Measurements from ENCODE around the gene ELMO1. TPM values are rescaled to one million over a fixed set of nuclear protein-coding genes. Genes with fewer than 3 reads are reported as not detected.

The ELMO1 gene
- polyA plus RNA-seq, 1 donor from 2014 or later, result 86.5 TPM

DNA sequence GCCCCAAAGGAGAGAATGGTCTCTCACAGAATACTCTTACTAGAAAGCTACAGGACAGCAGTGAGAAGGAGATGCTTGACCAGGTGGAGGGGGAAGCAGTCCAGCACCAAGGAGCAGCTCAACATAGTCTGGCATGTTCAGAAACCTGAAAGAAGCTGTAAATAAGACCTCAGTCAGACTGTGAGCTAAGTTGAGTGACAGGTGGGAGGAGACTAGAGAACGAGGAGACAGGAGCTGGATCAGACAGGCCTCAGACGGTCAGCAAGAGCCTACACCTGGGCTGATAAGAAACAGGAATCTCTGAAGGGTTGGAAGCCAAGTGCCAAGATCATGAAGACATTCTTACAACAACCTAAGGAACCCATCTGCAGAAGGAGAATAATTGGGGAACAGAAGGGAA, 54.5 kb downstream of the ELMO1 start:
- Mint-ChIP-seq H3K9me3 (no peaks in the 10 kb centered on the region), H3K4me3 (peak overlapping the region in 1 of 4 donors; percentile 69), H3K27me3 (no peaks in the 10 kb centered on the region), H3K27ac (peak overlapping the region in 2 of 3 donors; percentile 17 to 51), H3K4me1 (peaks cover 60 to 64% (median 64%) of the 10 kb centered on the region in 3 donors), H3K36me3 (peaks cover 5% of the 10 kb centered on the region)

- Mint-ChIP-seq H3K27me3 (no peaks in the 10 kb centered on the region), H3K36me3 (peaks cover 5% of the 10 kb centered on the region), H3K9me3 (no peaks in the 10 kb centered on the region), H3K27ac (peak overlapping the region in 2 of 3 donors; percentile 6 to 17), H3K4me1 (peaks cover 60 to 67% (median 64%) of the 10 kb centered on the region in 3 donors), H3K4me3 (peak overlapping the region in 1 of 4 donors; percentile 21)
These were observed 55.2 kb downstream of the ELMO1 start for GRCh38 chr7:37393476-37393875.

- Mint-ChIP-seq H3K27me3 (no peaks in the 10 kb centered on the region), H3K36me3 (peaks cover 2% of the 10 kb centered on the region), H3K27ac (peak overlapping the region in 2 of 3 donors; percentile 40 to 45), H3K4me1 (peaks cover 57 to 66% (median 61%) of the 10 kb centered on the region in 3 donors), H3K9me3 (no peaks in the 10 kb centered on the region), H3K4me3 (no peak overlapping the region)
These were observed 56.0 kb downstream of the ELMO1 start for GRCh38 chr7:37392673-37393017.

DNA sequence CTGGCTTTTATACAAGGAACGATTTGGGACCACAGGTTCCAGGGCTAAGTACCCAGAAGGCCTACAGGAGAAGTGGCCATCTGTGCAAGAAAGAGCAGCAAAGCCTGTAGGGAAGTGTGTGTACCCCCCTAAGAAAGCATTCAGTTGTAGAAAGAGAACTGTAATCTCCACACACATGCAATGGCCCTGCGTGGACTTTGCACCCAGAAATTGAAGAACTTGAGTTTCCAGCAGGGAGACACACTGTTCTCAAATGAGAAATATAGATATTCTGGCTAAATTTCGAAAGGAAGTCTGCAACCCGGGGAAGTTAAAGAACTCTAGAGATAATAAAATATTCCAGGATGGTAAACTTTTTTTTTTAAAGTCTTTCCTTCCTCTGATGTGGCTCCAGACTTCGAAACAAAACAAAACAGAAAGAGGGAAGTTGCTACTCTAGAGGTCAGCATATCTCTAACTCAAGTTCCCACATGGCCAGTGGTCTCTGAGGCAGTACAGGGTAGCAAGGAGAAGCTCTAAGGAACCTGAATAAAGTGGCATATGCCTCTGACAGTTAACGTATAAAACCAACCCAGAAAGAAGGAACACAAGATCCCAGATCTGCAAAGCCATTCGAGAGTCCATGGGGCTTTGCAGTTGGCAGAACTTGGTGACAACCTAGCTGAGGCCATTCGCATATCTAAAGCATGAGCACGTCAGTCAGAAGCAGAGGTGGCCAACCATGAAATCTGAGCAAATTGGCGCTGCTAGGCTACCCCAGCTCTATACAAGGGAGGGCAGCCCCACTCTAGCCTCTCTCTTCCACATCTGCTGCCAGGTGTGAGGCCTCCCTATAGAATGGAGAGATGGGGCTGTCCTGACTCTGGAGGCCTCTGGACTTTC, 56.6 kb downstream of the ELMO1 start:
- Mint-ChIP-seq H3K36me3 (peaks cover 2% of the 10 kb centered on the region), H3K9me3 (no peaks in the 10 kb centered on the region), H3K4me1 (peaks cover 51 to 63% (median 56%) of the 10 kb centered on the region in 3 donors), H3K4me3 (peak overlapping the region in 3 of 4 donors; percentile 36 to 88 (median 70)), H3K27me3 (no peaks in the 10 kb centered on the region), H3K27ac (peak overlapping the region in 2 of 3 donors; percentile 40 to 45)

GRCh38 chr7:37390114-37390513, 58.5 kb downstream of the ELMO1 start:
- peak overlapping the region in 1 of 3 donors; percentile 35 for H3K27ac Mint-ChIP-seq

GRCh38 chr7:37388811-37389210, 59.9 kb downstream of the ELMO1 start:
- H3K4me3 Mint-ChIP-seq, result no peak overlapping the region
- peaks cover 36 to 43% (median 41%) of the 10 kb centered on the region in 3 donors for H3K4me1 Mint-ChIP-seq
- H3K27ac Mint-ChIP-seq, result no peak overlapping the region
- H3K36me3 Mint-ChIP-seq, result peaks cover 4% of the 10 kb centered on the region
- no peaks in the 10 kb centered on the region for H3K9me3 Mint-ChIP-seq
- no peaks in the 10 kb centered on the region for H3K27me3 Mint-ChIP-seq

More at GRCh38 chr7:37390114-37390513, 58.5 kb downstream of the ELMO1 start:
- H3K4me3 Mint-ChIP-seq, result no peak overlapping the region
- peaks cover 45 to 51% (median 51%) of the 10 kb centered on the region in 3 donors for H3K4me1 Mint-ChIP-seq
- no peaks in the 10 kb centered on the region for H3K9me3 Mint-ChIP-seq
- peaks cover 4% of the 10 kb centered on the region for H3K36me3 Mint-ChIP-seq
- H3K27me3 Mint-ChIP-seq, result no peaks in the 10 kb centered on the region

- peak overlapping the region in 1 of 3 donors; percentile 89 for H3K27ac Mint-ChIP-seq
- no peak overlapping the region for H3K4me3 Mint-ChIP-seq
- peaks cover 22 to 34% (median 23%) of the 10 kb centered on the region in 3 donors for H3K4me1 Mint-ChIP-seq
- H3K27me3 Mint-ChIP-seq, result no peaks in the 10 kb centered on the region
- H3K9me3 Mint-ChIP-seq, result no peaks in the 10 kb centered on the region
- peaks cover 8% of the 10 kb centered on the region for H3K36me3 Mint-ChIP-seq
These were observed 62.9 kb downstream of the ELMO1 start for GRCh38 chr7:37385787-37386186.

DNA sequence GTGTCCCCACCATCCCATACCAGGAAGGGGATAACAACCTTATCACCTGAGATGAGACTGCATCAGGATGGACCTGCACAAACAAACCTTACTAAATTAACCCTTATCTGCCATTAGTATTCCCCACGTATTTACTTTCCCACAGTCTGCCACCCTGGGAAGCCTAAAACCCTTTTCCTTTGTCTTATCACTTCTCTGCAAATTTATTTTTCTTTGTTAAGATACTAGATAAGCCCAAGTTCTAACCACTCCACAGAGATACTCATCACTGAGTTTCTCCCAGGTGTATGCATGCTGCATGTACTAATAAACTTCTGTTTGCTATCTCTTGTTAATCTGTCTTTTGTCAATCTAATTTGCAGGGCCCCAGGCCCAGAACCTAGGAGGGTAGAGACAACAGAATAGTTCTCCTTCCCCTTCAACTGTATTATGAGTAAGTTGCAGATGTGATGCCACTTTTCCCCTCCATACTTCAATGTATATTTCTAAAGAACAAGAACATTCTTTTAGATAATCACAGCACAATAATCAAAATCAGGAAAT, 66.0 kb downstream of the ELMO1 start:
- Mint-ChIP-seq H3K4me3 (no peak overlapping the region), H3K4me1 (peaks cover 17 to 32% (median 18%) of the 10 kb centered on the region in 3 donors), H3K27me3 (no peaks in the 10 kb centered on the region), H3K36me3 (peaks cover 20% of the 10 kb centered on the region), H3K9me3 (peaks cover 0 to 8% (median 0%) of the 10 kb centered on the region in 3 donors), H3K27ac (peak overlapping the region in 1 of 3 donors; percentile 69)

DNA sequence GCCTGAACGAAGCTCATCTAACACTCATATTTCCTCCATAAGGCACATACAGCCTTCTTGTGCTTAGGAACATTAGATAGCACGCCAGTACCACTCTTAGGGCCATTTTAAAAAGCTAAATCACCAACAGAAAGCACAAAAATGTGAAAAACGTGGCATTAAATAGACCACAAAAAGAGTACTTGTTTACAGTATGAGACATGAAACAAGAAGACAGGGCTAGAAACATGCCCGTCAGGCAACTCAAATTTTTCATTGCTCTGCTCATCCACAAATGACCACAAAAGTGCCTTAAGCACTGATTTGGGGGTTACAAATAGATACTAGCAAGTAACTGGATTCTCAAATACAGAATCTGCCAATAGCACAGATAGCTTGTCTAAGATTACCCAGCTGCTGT, 67.8 kb downstream of the ELMO1 start:
- Mint-ChIP-seq H3K27ac (no peak overlapping the region), H3K4me3 (no peak overlapping the region), H3K4me1 (peaks cover 14 to 26% (median 18%) of the 10 kb centered on the region in 3 donors), H3K9me3 (peaks cover 0 to 16% (median 4%) of the 10 kb centered on the region in 3 donors), H3K36me3 (peaks cover 20% of the 10 kb centered on the region), H3K27me3 (no peaks in the 10 kb centered on the region)

GRCh38 chr7:37379546-37380277, 69.0 kb downstream of the ELMO1 start:
- H3K27me3 Mint-ChIP-seq, result no peaks in the 10 kb centered on the region
- H3K36me3 Mint-ChIP-seq, result peaks cover 23% of the 10 kb centered on the region
- H3K27ac Mint-ChIP-seq, result no peak overlapping the region
- peaks cover 11 to 18% (median 15%) of the 10 kb centered on the region in 3 donors for H3K4me1 Mint-ChIP-seq
- H3K9me3 Mint-ChIP-seq, result peaks cover 0 to 16% (median 4%) of the 10 kb centered on the region in 3 donors
- H3K4me3 Mint-ChIP-seq, result no peak overlapping the region

- H3K4me3 Mint-ChIP-seq, result no peak overlapping the region
- H3K27ac Mint-ChIP-seq, result no peak overlapping the region
- no peaks in the 10 kb centered on the region for H3K27me3 Mint-ChIP-seq
- peaks cover 5 to 17% (median 9%) of the 10 kb centered on the region in 3 donors for H3K4me1 Mint-ChIP-seq
- peaks cover 0 to 16% (median 4%) of the 10 kb centered on the region in 3 donors for H3K9me3 Mint-ChIP-seq
- H3K36me3 Mint-ChIP-seq, result peaks cover 19% of the 10 kb centered on the region
These were observed 71.4 kb downstream of the ELMO1 start for GRCh38 chr7:37377231-37377630.

DNA sequence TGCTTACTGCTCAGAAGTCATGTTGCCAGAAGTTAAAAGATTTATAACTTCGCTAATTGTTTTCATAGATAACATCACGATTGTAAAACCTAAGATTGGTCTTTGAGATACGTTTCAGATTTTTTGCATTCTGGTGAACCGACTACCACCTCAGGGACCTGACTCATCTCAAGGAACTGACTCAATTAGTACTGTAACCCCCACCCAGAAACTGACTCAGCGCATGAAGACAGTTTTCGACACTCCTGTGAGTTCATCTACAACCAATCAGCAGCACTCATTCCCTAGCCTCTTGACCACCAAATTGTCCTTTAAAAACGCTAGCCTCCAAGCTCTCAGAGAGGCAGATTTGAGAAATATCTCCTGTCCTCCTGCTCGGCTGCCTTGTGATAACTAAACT, 72.3 kb downstream of the ELMO1 start:
- peaks cover 0 to 16% (median 4%) of the 10 kb centered on the region in 3 donors for H3K9me3 Mint-ChIP-seq
- peaks cover 19% of the 10 kb centered on the region for H3K36me3 Mint-ChIP-seq
- no peak overlapping the region for H3K4me3 Mint-ChIP-seq
- H3K27me3 Mint-ChIP-seq, result no peaks in the 10 kb centered on the region
- peaks cover 5 to 19% (median 11%) of the 10 kb centered on the region in 3 donors for H3K4me1 Mint-ChIP-seq
- no peak overlapping the region for H3K27ac Mint-ChIP-seq

- peaks cover 14% of the 10 kb centered on the region for H3K36me3 Mint-ChIP-seq
- no peaks in the 10 kb centered on the region for H3K27me3 Mint-ChIP-seq
- no peak overlapping the region for H3K27ac Mint-ChIP-seq
- H3K4me1 Mint-ChIP-seq, result peaks cover 7 to 27% (median 11%) of the 10 kb centered on the region in 3 donors
- H3K9me3 Mint-ChIP-seq, result peaks cover 0 to 8% (median 4%) of the 10 kb centered on the region in 3 donors
- no peak overlapping the region for H3K4me3 Mint-ChIP-seq
These were observed 75.9 kb downstream of the ELMO1 start for GRCh38 chr7:37372750-37373149.

DNA sequence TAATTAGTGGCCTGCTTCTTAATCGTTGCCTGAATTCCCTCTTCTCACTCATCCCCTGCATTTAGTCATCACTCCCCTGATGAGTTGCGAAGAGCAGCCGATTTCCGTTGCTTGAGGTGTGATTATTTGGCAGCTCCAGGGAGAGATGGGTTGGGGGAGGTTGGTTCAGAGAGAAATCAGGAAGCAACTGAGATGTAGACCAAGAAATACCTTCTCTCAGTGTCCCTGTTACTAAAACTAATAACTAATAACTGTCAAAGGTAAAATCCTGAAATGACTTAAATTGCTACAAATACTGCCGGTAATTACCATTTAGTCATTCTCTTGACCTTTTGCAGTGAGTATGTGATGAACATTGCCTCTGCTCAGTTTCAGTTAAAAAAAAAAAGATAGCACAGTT, 76.9 kb downstream of the ELMO1 start:
- H3K4me1 Mint-ChIP-seq, result peaks cover 5 to 34% (median 13%) of the 10 kb centered on the region in 3 donors
- no peaks in the 10 kb centered on the region for H3K27me3 Mint-ChIP-seq
- peaks cover 10% of the 10 kb centered on the region for H3K36me3 Mint-ChIP-seq
- H3K4me3 Mint-ChIP-seq, result no peak overlapping the region
- H3K27ac Mint-ChIP-seq, result no peak overlapping the region
- H3K9me3 Mint-ChIP-seq, result peaks cover 0 to 8% (median 2%) of the 10 kb centered on the region in 3 donors

- Mint-ChIP-seq H3K4me1 (peaks cover 10 to 39% (median 21%) of the 10 kb centered on the region in 3 donors), H3K9me3 (no peaks in the 10 kb centered on the region), H3K27me3 (no peaks in the 10 kb centered on the region), H3K36me3 (peaks cover 7% of the 10 kb centered on the region), H3K4me3 (no peak overlapping the region), H3K27ac (peak overlapping the region in 1 of 3 donors; percentile 55)
These were observed 78.8 kb downstream of the ELMO1 start for GRCh38 chr7:37369906-37370305.

Measured in IgD-negative memory B cell (primary cell).